Psoas muscle (tissue), 8 donors: Measurements from ENCODE around the gene MYNN. TPM values are rescaled to one million over a fixed set of nuclear protein-coding genes. Genes with fewer than 3 reads are reported as not detected.

Experiments used
- ATAC-seq, 4 donors: fragments of 200-7000 bp; cut with Tn5 transposase; one replicate each; pipeline ENCODE4 v1.9.1; 2020; ENCODE audit warnings: moderate library complexity in 3 of 4, mild to moderate bottlenecking in 2 of 4
- DNase-seq, 2 donors: peaks; one replicate each; pipeline ENCODE4 v3.0.0-alpha.2; 2020
- H3K27ac ChIP-seq: fragments of 200-600 bp; one replicate; pipeline ENCODE4 v1.8.0; 2022
- H3K27me3 ChIP-seq, 3 donors: fragments of 200-600 bp in 1 of 3; one replicate each; pipeline versions ENCODE4 v1.6.1 to v1.8.0; 2013 to 2022; ENCODE audit warnings: low read length in 2 of 3, mild to moderate bottlenecking in 2 of 3, moderate library complexity in 1 of 3; ENCODE audit not compliant: insufficient read depth in 3 of 3
- H3K36me3 ChIP-seq, 2 donors: fragments of 200-600 bp in 1 of 2; one replicate each; pipeline versions ENCODE4 v1.6.1 to v1.8.0; 2013 to 2022; ENCODE audit warnings: low read depth in 1 of 2, mild to moderate bottlenecking in 1 of 2, moderate library complexity in 1 of 2; ENCODE audit not compliant: insufficient read depth in 1 of 2
- H3K4me1 ChIP-seq: fragments of 200-600 bp; one replicate; pipeline ENCODE4 v1.8.0; 2022
- H3K4me3 ChIP-seq: fragments of 200-600 bp; one replicate; pipeline ENCODE4 v1.8.0; 2022; ENCODE audit warnings: mild to moderate bottlenecking
- H3K9me3 ChIP-seq: fragments of 200-600 bp; one replicate; pipeline ENCODE4 v1.8.0; 2022
- WGBS, 3 donors: extraction: QIAGEN DNeasy Blood & Tissue Kit; methylation state at CpG; one replicate each; pipeline versions ENCODE4 v1.1.6 to v1.1.7; 2013; 5-methylcytosine and 5-hydroxymethylcytosine counted together
- intact Hi-C, 2 donors: fragments of 100-400 bp; cut with DNase I; formaldehyde crosslinking; loops; one replicate each; pipeline versions ENCODE4 v1.11.0 to v1.14.2; 2022
- polyA plus RNA-seq, 3 donors: library from polyadenylated mRNA; stranded (reverse); fragments of 200-250 nt; gene quantifications; one replicate each; pipeline ENCODE4 v1.2.3, GENCODE V29; 2013
- total RNA-seq, 4 donors: library from RNA; stranded (reverse); fragmentation: NEBNext Ultra II Directional in 2 of 4; extraction: Animal tissue kit (Norgen Biotek cat#: 25700) in 2 of 4; gene quantifications; one replicate each; pipeline versions ENCODE4 v1.2.1 to v1.2.4, GENCODE V29; 2021 to 2023
- TF ChIP-seq, protein P1 (sequence below): fragments of 200-600 bp; IDR thresholded peaks from one replicate; pipeline ENCODE4 v1.8.0; 2022; ENCODE audit warnings: antibody characterized with exemption
- donor health status: healthy with polysubstance abuse.
- donor health status: DM: no; HTN: no; CAD: no; lungs with moderate emphysema.
- donor health status: Bipolar disorder and iron deficiency.
- donor health status: healthy.
- donor health status: DM: yes; HTN: yes; CAD: no.
- donor health status: DM: no; HTN: no; CAD: no.
- donor health status: DM: no; HTN: no; CAD: no.
- donor health status: DM: yes; HTN: yes; CAD: no.

Gene MYNN
- total and polyA plus RNA-seq, 7 donors, result 10.1 to 16.8 (median 15.5) TPM

DNA sequence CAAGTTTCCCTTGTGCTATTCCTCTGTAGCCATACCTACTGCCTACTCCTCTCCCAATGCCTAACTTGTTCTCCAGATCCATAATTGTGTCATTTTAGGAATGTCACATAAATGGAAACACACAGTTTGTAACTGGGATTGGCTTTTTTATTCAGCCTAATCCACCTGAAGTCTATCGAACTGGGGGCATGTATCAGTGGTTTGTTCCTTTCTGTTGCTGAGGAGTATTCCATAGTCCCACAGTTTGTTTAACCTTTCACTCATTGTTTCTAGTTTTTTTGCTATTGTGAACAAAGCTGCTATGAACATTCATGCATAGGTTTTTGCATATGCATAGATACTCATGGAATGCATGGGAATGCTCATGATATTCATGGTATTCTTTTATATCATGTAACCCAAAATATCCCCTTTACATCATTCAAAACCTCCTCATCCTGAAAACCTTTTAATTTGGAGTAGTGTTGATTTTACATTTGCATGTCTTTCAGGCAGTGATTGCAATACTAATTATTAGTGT, 65.4 kb downstream of the MYNN start:
- WGBS, 3 donors, result 82 to 96% (median 86%) methylated on average over 1 of the region's 1 CpG
- no peaks in the 10 kb centered on the region for H3K4me1 ChIP-seq
- intact Hi-C loops, result no loop called here
- no peaks in the 10 kb centered on the region for H3K9me3 ChIP-seq
- no peak overlapping the region for H3K27ac ChIP-seq
- TF ChIP-seq, protein P1, sequence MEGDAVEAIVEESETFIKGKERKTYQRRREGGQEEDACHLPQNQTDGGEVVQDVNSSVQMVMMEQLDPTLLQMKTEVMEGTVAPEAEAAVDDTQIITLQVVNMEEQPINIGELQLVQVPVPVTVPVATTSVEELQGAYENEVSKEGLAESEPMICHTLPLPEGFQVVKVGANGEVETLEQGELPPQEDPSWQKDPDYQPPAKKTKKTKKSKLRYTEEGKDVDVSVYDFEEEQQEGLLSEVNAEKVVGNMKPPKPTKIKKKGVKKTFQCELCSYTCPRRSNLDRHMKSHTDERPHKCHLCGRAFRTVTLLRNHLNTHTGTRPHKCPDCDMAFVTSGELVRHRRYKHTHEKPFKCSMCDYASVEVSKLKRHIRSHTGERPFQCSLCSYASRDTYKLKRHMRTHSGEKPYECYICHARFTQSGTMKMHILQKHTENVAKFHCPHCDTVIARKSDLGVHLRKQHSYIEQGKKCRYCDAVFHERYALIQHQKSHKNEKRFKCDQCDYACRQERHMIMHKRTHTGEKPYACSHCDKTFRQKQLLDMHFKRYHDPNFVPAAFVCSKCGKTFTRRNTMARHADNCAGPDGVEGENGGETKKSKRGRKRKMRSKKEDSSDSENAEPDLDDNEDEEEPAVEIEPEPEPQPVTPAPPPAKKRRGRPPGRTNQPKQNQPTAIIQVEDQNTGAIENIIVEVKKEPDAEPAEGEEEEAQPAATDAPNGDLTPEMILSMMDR, result no peak
- H3K36me3 ChIP-seq, result no peaks in the 10 kb centered on the region
- no peak overlapping the region for H3K4me3 ChIP-seq
- ATAC-seq, result no peak
- peaks cover 0 to 2% (median 0%) of the 10 kb centered on the region in 3 donors for H3K27me3 ChIP-seq
- no peak for DNase-seq

Other genes starting within 250 kb of the MYNN start
- gene MECOM, start 109.7 kb upstream of the MYNN start, total RNA-seq, result 10 to 100 TPM in 1 of 4 donors, 1 to 10 TPM in 3; 6.6 to 11.5 (median 8.1) TPM
- 1 to 10 TPM; 2.5 to 2.7 (median 2.6) TPM for gene MECOM, start 109.7 kb upstream of the MYNN start, polyA plus RNA-seq
- gene TERC, start 8.3 kb upstream of the MYNN start, total RNA-seq, result 1 to 10 TPM in 2 of 4 donors, under 1 TPM in 1, not detected in 1; 0.75 to 4.8 (median 1.5) TPM
- gene TERC, start 8.3 kb upstream of the MYNN start, polyA plus RNA-seq, result under 1 TPM in 2 of 3 donors, not detected in 1; 0.23 to 0.31 TPM
- under 1 TPM; 0.74 to 0.81 (median 0.74) TPM for gene ACTRT3, start 3.8 kb upstream of the MYNN start, total RNA-seq
- gene ACTRT3, start 3.8 kb upstream of the MYNN start, polyA plus RNA-seq, result 1 to 10 TPM in 2 of 3 donors, under 1 TPM in 1; 0.63 to 3.0 (median 1.5) TPM
- gene LRRIQ4, start 39.5 kb downstream of the MYNN start, total RNA-seq, result not detected
- under 1 TPM in 1 of 3 donors, not detected in 2; 0.01 TPM for gene LRRIQ4, start 39.5 kb downstream of the MYNN start, polyA plus RNA-seq
- gene LRRC34, start 39.5 kb downstream of the MYNN start, total RNA-seq, result under 1 TPM; 0.26 to 0.69 (median 0.49) TPM
- gene LRRC34, start 39.5 kb downstream of the MYNN start, polyA plus RNA-seq, result 1 to 10 TPM in 1 of 3 donors, under 1 TPM in 2; 0.23 to 1.7 (median 0.26) TPM
- gene LRRC31, start 96.5 kb downstream of the MYNN start, total RNA-seq, result not detected
- gene LRRC31, start 96.5 kb downstream of the MYNN start, polyA plus RNA-seq, result under 1 TPM in 1 of 3 donors, not detected in 2; 0.01 TPM
- not detected for gene SAMD7, start 138.2 kb downstream of the MYNN start, total RNA-seq
- gene SAMD7, start 138.2 kb downstream of the MYNN start, polyA plus RNA-seq, result not detected
- gene SEC62, start 193.4 kb downstream of the MYNN start, total RNA-seq, result 10 to 100 TPM; 61.5 to 78.2 (median 71.5) TPM
- 10 to 100 TPM; 38.1 to 70.2 (median 61.7) TPM for gene SEC62, start 193.4 kb downstream of the MYNN start, polyA plus RNA-seq